Suppressor macrophage (primary cell): ENCODE results near the gene IQGAP3.
A peak's percentile ranks its signal among the peaks of the same experiment; 100 is the strongest.

Experiments
- DNase-seq, 4 experiments: peaks; one replicate each; pipeline ENCODE4 v3.0.0-alpha.2; 2020 to 2022

Gene IQGAP3

DNA sequence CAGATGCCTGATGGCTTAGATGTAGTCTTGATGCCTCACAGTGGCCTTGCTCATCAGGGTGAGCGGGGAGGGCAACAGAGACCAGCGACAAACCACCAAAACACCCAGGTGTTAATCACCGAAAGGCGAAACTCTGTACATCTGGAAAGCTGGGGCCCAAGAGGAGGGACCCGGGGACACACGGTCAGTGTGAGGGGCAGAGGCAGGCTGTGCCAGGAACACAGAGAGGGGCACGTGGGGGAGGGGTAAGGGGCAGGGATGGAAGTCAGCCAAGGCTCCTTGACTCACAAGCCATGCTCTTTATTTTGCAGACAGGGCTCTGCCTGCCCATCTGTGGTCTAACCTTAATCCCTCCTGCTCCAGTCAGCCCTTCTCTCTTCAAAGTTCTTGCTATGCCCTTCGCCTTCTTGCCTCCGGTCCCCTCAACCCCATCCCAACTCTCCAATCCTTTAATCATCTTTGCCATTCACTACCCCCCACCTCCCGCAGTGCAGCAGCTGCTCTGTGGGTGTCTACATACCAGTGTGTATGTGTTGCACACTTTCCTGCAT, 76.1 kb downstream of the IQGAP3 start:
- no peak for DNase-seq

DNA sequence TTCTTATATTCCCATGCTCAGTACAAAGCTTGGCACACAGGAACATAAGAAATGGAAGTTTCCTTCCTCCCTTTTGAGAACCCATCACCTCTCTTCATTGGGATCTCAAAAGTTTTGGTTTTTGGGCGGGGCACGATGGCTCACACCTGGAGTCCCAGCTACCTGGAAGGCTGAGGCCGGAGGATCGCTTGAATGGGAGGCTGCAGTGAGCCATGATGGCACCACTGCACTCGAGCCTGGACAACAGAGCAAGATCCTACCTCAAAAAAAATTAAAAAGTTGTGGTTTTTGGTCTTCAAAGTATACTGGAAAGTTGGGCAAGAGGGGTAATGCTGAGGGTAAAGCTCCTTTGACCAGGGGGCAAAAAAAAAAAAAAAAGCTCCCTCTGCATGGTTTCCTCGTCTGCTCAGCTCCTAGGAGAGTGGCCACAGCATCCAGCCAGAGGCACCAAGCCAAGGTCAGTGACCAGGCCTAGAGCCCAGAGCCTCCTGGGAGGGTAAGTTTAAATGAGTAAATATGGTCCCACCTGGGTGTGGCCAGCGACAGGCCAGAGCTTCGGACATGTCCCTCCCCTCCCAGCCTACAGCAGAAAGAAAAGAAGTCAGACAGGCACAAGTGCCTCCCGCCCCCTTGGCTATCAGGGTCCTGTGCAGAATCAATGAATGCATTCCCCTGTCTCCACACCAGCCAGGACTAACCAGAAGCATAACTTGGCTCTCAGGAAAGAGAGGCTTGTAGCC, 76.8 kb downstream of the IQGAP3 start:
- DNase-seq = no peak

DNA sequence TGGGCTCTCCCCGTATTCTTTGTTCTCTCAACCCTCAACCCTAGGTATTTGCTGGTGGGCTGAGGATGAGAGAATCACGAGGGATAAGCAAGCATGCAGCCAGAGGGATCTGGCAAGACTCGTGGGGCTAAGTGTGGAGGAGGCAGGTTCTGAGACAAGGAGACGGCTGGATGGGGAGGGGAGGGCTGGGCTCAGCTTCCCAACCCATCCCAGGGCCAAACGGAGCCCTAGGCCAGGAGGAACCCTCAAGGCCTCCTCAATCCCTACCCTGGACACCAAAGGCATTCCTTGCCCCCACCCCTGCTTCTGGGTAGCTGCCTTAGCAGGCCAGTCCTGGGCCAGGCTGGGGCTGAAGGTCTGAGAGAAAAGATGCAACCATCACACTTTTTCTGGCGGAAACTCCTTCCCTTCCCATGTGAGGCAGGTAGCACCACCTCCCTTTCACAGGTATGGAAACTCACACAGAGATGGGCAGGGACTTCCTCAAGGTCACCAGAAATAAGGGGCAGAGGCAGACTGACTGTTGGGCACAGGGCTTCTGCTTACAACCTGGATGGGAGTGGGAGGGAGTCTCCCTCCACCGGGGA, 78.0 kb downstream of the IQGAP3 start:
- DNase-seq = no peak

DNA sequence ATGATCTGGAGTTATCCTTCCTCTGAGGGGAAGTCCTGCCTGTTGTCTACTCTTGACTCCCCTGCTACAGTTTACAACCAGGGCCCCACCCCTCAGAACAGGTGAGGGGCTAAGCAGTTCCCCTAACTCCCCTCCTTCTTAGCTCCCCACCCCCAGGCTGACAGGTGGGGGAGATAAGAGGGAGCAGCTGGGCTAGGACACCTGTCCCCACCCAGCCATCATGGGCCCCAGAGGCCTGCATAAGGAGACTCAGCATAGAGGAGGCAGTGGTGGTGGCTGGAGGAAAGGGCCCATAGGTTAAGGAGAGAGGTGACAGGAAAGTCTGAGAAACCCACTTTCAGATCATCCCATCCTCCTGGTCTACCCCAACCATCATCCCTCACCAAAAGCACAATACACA, 78.6 kb downstream of the IQGAP3 start:
- no peak for DNase-seq

DNA sequence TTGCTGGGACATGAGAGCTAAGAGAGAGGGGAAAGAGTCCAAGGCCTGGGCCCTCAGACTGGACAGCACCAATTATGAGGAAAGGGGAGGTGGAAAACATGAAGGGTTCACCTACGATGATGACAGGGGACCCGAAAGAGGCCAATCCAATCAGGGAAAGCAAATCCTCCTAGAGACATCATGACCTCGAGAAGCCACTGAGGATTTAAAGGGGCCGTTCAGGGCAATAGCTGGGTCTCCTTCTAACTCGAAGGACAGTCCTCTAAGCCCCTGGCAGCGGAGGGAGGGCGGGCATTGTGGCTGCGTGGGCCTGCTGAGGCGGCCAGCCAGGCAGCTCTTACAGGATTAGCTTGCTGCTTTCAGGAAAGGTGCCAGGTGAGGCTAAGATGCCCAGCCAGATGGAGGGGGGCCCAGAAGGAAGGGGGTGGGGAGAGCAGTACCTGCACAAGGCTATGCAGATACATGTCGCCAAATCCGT, 79.2 kb downstream of the IQGAP3 start:
- no peak for DNase-seq

DNA sequence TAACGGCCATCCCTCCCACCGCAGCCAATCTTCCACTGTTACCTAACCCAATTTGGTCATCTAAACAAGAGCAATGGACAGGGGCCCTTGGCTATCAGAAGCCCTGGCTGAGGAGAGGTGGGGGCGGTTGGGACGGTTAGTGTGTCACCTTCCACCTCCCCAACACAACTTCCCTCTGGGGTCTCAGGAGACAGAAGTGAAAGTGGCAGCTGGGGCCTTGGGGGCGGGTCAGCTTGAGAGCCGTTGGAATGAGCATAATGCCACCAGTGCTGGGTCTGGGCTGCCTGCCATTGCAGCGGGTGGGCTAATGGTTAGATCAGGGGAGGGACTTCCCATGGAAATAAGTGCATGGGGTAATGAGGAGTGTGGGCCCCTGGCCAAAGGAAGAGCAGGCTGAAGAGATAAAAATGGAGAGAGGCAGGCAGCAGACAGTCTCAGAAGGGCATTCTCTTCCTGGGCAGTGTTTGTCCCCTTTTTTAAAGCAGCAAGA, 79.7 kb downstream of the IQGAP3 start:
- DNase-seq = peak; percentile 68 to 82 (median 76)

DNA sequence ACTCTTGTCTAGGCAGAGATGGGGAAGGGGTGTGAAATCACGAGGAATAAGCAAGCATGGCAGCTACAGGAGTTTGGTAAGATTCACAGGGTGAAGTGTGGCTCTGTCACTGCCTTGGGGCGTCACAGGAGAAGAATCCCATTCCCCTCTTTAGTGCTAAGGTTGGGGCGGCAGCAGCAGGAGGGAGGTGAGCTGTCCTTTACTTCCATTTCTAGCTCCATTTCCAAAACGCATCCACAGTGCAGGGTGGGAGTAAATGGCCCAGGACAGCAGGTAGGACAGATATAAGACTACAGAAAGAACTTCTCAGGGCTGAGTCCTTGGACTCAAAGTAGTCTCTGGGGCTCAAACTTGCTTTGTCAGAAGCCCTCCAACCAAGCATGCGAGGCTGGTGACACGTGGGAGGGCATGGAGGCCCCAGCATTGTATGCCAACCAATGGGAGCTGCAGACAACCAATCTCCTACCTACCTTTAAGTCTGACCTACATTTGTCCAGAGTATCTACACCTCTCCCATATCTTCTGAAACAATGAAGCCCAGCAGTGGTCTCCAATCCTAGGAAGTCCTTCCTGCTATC, 80.3 kb downstream of the IQGAP3 start:
- no peak for DNase-seq

DNA sequence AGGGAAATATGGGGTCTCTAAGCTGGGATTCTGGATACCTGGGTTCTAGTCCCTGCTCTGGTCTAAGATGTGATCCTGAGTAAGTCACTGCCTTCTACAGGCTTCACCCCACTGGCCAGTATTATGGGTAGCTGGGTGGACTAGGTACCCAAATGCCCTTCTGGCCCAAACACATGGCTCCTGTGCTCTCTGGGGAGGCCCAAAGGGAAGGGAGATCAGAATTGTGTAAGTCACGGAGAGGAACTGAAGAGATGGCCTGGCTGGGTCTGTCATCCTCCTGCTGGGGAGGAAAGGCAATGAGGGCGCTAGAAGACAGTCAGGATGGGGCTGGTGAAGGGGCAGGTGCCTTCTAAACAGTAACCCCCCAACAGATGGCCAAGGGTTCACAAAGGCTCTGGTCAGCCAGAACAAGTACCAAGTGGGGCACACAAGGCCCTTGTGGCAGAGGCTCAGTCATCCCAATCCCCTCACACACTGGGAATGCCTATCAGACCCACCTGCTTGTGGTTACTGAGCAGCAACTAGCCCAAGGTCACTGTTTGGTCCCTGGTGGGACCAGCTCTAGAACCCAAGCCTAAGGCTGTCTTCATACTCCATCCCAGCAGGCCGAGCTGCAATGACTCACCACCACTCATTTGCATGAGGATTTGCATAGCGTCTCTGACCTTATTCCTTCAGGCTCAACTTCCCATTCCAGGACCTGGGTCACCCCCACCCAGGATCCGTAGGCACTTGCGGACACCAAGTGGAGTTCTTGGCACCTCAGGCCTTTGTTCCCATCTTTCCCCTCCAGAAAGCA, 81.0 kb downstream of the IQGAP3 start:
- DNase-seq = peak; percentile 51 to 74 (median 72)

DNA sequence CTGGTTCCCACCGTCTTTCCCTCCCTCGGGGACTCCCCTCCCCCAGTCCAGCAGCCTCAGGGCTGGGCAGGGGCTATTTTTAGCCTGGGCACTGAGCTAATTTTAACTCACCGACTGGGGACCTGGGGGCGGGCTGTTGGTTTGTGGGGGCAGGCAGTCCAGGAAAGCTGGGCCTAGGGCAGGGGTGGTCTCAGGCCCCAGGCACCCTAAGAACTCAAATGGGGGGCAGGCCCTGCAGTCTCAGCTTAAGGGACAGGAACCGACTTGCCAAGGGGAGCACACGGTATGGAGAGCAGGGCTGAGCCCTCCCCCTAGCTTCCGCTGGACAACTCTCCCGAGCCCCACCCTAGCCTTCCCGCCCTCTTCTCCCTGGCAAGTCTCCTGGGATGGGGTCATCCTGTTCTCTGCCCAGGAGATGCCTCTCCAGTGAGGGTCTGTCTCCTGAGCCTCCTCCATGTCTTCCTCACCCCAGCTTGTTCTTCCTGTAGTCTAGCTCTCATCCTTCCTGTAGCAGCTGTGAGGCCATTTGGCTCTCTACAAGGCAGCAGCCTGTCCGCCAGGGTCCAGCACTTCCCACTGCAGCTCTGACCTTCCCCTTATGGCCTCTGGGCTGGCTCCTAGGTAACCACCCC, 81.8 kb downstream of the IQGAP3 start:
- peak; percentile 44 to 76 (median 64) for DNase-seq

DNA sequence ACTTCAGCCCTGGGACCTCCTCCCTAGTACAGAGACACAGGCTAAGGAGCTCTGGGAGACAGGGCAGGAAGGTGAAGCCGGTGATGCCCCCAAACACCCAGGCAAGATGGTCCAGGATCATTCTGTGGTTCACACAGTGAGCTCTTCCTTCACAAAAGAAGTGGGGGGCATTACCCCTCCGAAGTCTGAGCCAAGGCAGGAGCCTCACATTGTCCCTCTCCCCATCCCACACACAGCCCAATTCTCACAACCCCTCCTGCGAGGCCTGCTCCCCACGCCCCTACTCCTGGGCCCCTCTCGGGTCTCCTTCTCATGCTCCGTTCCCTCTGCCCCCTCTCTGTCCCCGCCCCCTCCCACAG, 82.5 kb downstream of the IQGAP3 start:
- DNase-seq = no peak

DNA sequence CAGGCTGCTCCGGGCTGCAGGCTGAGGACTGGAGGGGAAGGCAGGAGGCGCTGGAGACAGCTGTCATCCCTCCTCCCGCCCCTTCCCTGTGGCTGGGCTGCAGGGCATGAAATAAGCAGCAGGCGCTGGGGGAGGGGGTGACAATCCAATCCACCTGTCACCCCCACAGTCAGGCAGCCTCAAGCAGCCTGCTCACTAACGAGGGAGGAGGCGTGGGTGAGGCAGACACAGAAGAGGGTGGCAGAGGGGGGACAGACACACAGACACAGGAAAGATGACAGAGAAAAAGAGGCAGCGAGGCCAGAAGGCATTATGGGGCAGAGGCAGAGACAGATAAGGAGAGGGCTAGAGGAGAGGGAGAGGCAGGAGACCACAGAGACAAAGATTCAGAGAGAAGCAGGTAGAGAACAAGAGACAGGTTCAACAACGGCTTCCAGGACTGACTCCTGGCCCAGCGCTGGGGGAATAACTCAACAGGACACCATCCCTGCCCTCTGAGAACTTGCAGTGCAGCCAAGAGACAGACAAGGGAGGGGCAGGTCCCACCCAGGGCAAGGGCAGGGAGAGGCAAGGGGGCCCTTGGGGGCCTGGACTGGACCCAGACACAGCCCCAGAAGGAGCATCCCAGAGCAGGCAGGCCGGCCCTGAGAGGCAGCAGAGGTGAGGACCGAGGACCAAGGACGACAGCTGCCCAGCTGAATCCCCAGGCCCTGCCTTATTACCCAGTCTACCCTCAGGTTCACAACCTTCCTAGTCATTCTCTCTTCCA, 83.0 kb downstream of the IQGAP3 start:
- DNase-seq = peak; percentile 50 to 81 (median 71)

DNA sequence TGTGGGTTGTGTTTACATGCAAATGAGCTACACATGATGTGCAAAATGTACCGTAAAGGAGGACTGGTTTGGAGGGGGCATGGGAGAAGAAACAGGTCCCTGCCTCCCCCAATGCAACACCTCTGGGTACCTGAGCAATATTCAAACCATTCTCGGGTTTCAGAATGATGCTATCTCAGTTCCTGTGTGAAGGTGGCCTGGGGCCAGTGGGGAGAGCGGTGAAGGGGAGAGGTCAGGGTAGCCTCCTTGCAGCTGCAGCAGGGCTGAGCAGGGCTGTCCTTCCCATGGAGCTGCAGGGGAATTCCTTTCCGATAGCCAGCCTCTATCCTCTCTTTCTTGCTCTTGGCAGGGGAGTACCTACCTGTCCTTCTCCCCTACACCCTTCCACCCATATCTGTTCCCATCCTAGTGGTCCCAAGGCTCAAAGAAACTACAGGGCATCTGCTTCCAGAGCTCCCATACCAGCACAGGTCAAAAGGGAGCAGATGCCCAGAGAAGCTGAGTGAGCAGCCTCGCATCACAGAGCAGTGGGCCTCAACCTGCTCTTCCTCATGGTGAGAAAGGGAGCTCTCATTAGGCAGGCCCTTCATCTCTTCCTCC, 83.7 kb downstream of the IQGAP3 start:
- DNase-seq = no peak

DNA sequence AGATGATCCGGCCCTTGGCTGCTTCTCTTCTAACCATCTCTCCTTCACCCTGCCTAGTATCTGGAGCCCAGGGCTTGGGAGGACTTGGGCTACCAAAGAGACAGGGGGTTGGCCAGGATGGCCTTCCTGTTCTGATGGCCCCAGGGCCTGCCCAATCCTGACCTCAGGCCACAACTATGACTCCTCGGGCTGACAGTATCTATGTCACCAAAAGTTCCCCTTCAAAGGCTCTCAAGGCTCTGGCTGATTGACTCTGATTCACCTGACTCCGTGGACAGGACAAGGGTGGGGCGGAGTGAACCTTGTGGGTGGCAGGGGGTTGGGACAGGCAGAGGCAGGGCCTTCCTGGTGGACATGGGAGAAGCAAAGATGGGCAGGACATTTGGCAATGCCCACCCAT, 84.5 kb downstream of the IQGAP3 start:
- peak; percentile 59 to 80 (median 74) for DNase-seq

DNA sequence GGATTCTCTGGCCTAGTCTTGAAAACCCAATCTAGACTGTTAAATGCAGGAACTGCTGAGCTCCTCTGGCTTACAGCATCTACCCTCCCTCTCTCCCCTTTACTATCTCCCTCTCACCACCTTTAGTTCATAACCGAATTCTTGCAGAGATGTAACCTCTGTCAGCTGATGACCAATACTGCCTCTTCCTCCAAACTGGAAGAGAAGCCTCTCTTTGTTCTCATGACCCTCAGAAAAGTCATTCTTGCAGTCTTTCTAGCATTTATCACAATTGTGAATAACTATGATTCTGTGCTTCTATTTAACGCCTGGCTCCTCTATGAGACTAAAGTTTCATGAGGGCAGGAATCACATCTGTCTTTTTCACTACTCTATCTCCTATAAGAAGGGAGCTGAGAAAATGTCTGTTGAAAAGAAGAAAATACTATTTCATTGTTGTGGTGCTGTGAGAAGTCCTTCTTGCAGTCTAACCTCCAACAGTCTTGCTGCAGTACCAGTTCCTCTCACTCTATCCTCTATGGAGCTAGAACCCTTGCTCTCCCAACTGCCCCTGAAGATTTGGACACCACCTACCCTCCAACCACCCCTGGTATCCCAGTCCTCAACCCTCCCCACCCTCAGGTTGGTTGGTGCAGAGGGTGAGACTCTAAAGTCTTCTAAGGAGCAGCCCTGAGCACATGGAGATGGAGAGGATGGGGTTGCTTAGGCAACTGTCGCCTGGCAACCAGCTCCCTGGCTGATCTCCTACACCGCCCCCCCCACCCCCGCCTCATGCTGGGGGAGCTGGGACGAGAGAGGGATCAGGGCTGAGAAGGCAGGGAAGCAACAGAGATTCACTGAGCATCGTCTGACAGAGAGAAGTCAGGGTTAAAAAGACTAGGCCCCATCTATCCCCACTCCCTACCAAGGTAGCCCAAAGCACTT, 85.7 kb downstream of the IQGAP3 start:
- DNase-seq = no peak

DNA sequence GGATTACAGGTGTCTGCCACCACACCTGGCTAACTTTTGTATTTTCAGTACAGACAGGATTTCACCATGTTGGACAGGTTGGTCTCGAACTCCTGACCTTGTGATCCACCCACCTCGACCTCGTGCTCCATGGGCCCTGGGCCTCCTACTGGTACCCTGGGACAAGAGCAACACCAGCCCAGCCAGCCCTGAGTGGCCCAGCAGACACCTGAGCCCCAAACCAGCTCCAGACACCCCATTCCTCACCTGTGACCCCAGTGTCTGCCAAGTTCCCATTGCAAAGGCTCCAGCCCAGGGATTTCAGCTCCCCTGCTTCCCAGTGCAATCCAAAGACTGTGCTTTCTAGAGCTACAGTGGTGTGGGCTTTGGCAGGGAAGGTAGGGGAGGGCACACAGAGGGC, 86.4 kb downstream of the IQGAP3 start:
- no peak for DNase-seq

DNA sequence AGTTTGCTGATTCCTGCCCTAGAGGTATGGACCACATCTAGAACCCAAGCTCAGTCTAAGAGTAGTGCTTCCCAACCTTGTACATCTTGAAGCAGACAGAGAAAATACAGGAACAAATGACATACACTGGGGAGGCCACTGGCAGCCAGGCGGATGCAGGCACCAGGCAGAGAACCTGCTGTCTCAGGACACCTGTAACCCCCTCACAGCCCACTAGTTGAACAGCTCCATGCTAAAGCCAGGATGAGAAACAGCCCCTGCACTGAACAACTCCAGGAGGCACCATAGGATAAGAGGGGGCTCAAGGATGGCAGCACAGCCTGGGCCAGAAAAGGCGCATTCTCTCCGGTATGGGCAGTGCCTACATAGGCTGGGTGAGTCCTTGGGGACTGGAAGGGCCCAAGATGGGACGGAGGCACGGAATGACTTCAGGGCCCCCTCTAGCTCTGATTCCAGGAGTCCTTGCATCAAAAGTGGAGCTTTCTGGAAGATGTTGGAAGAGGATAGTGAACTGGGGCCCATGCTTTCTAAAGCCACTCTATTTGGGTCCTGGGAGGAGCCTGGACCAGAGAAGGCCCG, 87.8 kb downstream of the IQGAP3 start:
- DNase-seq = no peak

DNA sequence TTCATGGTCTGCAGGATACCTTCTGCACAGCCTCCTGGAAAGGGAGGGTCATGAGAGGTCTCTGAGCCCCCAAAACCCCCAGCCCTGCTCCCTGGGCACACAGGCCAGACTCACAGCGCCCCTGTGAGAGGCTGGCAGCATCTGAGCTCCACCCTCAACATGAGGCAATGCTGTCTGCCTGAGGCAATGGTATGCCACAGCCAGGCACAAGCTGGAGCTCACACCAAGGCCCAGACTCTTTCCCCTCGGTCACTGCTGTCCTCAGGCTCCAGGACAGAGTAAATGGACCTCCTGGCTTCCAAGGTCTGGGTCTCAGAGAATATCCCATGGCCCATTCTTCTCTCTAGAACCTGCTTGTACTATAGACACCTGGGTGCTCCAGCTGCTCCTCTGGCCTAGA, 89.0 kb downstream of the IQGAP3 start:
- DNase-seq = no peak

DNA sequence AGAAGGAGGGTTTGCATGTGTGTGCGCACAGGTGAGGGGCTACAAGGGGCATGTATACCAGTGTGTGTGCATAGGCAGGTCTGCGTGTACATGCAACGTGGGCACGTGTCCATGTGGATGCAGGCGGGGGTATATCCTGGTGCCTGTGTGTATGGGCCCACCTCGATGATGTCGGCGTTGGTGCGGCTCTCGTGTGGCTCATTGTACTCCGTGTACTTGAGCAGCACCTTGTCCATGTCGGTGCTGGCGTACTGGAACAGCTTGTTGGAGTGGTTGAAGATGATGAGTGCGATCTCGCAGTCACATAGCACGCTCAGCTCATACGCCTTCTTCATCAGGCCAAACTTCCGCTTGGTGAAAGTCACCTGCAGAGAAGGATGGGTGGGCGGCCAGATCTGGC, 90.1 kb downstream of the IQGAP3 start:
- DNase-seq = no peak

DNA sequence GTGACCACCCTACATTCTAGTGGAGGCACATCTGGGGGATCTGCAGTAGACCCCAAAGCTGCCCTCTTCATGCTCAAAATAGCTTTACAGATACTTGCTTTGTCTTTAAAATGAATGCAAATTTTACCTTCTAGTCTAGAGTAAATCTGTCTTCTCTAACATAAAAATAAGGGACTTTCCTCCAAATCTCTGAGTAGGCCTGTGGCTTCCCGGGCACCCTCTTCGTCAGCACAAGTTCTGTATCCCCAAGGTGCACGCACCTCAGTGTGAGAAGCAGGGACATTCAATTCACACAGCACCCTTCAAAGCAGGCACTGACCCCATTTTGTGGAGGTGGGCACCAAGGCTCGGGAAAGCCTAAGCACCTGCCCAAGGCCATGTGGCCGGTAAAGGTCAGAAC, 90.8 kb downstream of the IQGAP3 start:
- DNase-seq = no peak
